Keratinocyte (primary cell): ENCODE data around the gene CDH6. TPM values are rescaled to one million over a fixed set of nuclear protein-coding genes. Genes with fewer than 3 reads are reported as not detected.

Source experiments
- DNase-seq: peaks from one replicate; pipeline ENCODE4 v3.0.0-alpha.2; 2011; ENCODE audit warnings: low read depth, missing footprints, low spot score
- FAIRE-seq: peaks from 2 replicates; lab custom pipeline; 2011; peaks lifted over from hg19 to GRCh38; lab: Jason Lieb, UNC
- H2AFZ ChIP-seq: 2 replicates; pipeline ENCODE4 v1.6.0; 2012; ENCODE audit warnings: low read length, control low read depth, inconsistent platforms; ENCODE audit not compliant: control insufficient read depth
- H3K27ac ChIP-seq: 2 replicates; pipeline ENCODE4 v1.5.1; 2011; ENCODE audit warnings: low read length; ENCODE audit not compliant: control insufficient read depth, insufficient read depth
- H3K27me3 ChIP-seq: 3 replicates; pipeline ENCODE4 v1.6.0; 2011; ENCODE audit warnings: low read length; ENCODE audit not compliant: control insufficient read depth, insufficient read depth; ENCODE audit errors: extremely low read depth
- H3K36me3 ChIP-seq, 2 experiments: 2 replicates in 1 of 2; 3 replicates in 1 of 2; pipeline ENCODE4 v1.5.1; 2011; ENCODE audit warnings: low read length in 2 of 2, mild to moderate bottlenecking in 1 of 2; ENCODE audit not compliant: control insufficient read depth in 2 of 2, insufficient read depth in 2 of 2; ENCODE audit errors: extremely low read depth in 1 of 2
- H3K4me1 ChIP-seq: 3 replicates; pipeline ENCODE4 v1.5.1; 2011; ENCODE audit warnings: low read length; ENCODE audit not compliant: control insufficient read depth, insufficient read depth; ENCODE audit errors: extremely low read depth
- H3K4me2 ChIP-seq: 3 replicates; pipeline ENCODE4 v1.6.0; 2011; ENCODE audit warnings: low read depth, low read length; ENCODE audit not compliant: control insufficient read depth, insufficient read depth; ENCODE audit errors: extremely low read depth
- H3K4me3 ChIP-seq, 3 experiments: fragments of 200-600 bp in 1 of 3; sonication (generic) in 1 of 3; 2 replicates in 2 of 3; 3 replicates in 1 of 3; pipeline ENCODE4 v1.5.1; 2011 to 2016; ENCODE audit warnings: low read length in 3 of 3, mild to moderate bottlenecking in 3 of 3, control low read depth in 2 of 3, inconsistent platforms in 1 of 3, low read depth in 1 of 3, mixed read lengths in 1 of 3, mixed run types in 1 of 3, moderate library complexity in 1 of 3; ENCODE audit not compliant: control insufficient read depth in 2 of 3, insufficient read depth in 2 of 3; ENCODE audit errors: extremely low read depth in 1 of 3
- H3K79me2 ChIP-seq: 2 replicates; pipeline ENCODE4 v1.6.0; 2012; ENCODE audit warnings: low read length; ENCODE audit not compliant: control insufficient read depth, insufficient read depth
- H3K9ac ChIP-seq: 3 replicates; pipeline ENCODE4 v1.6.0; 2011; ENCODE audit warnings: low read length; ENCODE audit not compliant: control insufficient read depth, insufficient read depth; ENCODE audit errors: extremely low read depth
- H3K9me1 ChIP-seq: 3 replicates; pipeline ENCODE4 v1.6.0; 2011; ENCODE audit warnings: low read length; ENCODE audit not compliant: control insufficient read depth, insufficient read depth; ENCODE audit errors: extremely low read depth
- H3K9me3 ChIP-seq: 2 replicates; pipeline ENCODE4 v1.5.1; 2012; ENCODE audit warnings: low read depth, low read length; ENCODE audit not compliant: control insufficient read depth
- H4K20me1 ChIP-seq: 3 replicates; pipeline ENCODE4 v1.6.0; 2011; ENCODE audit warnings: low read length; ENCODE audit not compliant: control insufficient read depth, insufficient read depth; ENCODE audit errors: extremely low read depth
- CTCF ChIP-seq, 3 experiments: IDR thresholded peaks in 1 of 3; conservative IDR thresholded peaks in 1 of 3; optimal IDR thresholded peaks in 1 of 3; 2 replicates in 2 of 3; 3 replicates in 1 of 3; pipeline versions ENCODE3 to v1.5.1; 2011; ENCODE audit warnings: low read length in 3 of 3, mild to moderate bottlenecking in 3 of 3, moderate library complexity in 2 of 3, control low read depth in 1 of 3, inconsistent platforms in 1 of 3; ENCODE audit not compliant: insufficient read depth in 2 of 3; ENCODE audit errors: extremely low read depth in 1 of 3
- EZH2 ChIP-seq: IDR thresholded peaks from one replicate; pipeline ENCODE4 v1.6.1; 2012; ENCODE audit warnings: inconsistent platforms, mild to moderate bottlenecking, low read length, moderate library complexity
- dilution Hi-C: fragments of 300-500 bp; cut with MboI; formaldehyde crosslinking; loops from one replicate; pipeline ENCODE4 v1.7.0; 2020; ENCODE audit warnings: low sequenced_read_pairs; ENCODE audit not compliant: extremely low pct_ligation_motif_present
- polyA plus RNA-seq, 5 experiments: library from polyadenylated mRNA; depleted of rRNA in 3 of 5; stranded (reverse) in 3 of 5; stranded (forward) in 1 of 5; unstranded in 1 of 5; fragments of >200 nt; gene quantifications; 1 replicate in 1 of 5; 2 replicates in 3 of 5; 3 replicates in 1 of 5; pipeline versions ENCODE4 v1.2.1 to v1.2.3, GENCODE V29; 2011 to 2012; ENCODE audit warnings: missing spikeins in 2 of 5, low read depth in 1 of 5, low replicate concordance in 1 of 5

CDH6 gene
- polyA plus RNA-seq, 1 donor (not counting 4 experiments of a cell fraction or from before 2014, with no cell fraction given) = not detected

- no peaks in the 10 kb centered on the region for H3K36me3 ChIP-seq
- H3K9me1 ChIP-seq = no peaks in the 10 kb centered on the region
- dilution Hi-C loops = no loop called here
- H3K27me3 ChIP-seq = no peaks in the 10 kb centered on the region
- H4K20me1 ChIP-seq = no peaks in the 10 kb centered on the region
- DNase-seq (no peak), FAIRE-seq (no peak)
- no peaks in the 10 kb centered on the region for H3K9me3 ChIP-seq
- H3K4me1 ChIP-seq = no peaks in the 10 kb centered on the region
- no peak overlapping the region for H3K4me3 ChIP-seq
- TF ChIP-seq EZH2 (no peak), CTCF (optimal IDR thresholded peaks at IDR 0.05 in 1 of 3, IDR thresholded peaks at IDR 0.05 in 1 of 3, conservative IDR thresholded peaks at IDR 0.05 in 1 of 3; ENCODE audit: extremely low read depth in 1 of 3, insufficient read depth in 2 of 3, low read length in 3 of 3) (no peak)
- no peaks in the 10 kb centered on the region for H3K79me2 ChIP-seq
- H2AFZ ChIP-seq = no peak overlapping the region
- H3K27ac ChIP-seq = no peak overlapping the region
- H3K4me2 ChIP-seq = no peak overlapping the region
- H3K9ac ChIP-seq = no peak overlapping the region
Measured at GRCh38 chr5:31172881-31173280, 20.6 kb upstream of the CDH6 start.

- H3K4me2 ChIP-seq = no peak overlapping the region
- no peak for TF ChIP-seq CTCF (optimal IDR thresholded peaks at IDR 0.05 in 1 of 3, IDR thresholded peaks at IDR 0.05 in 1 of 3, conservative IDR thresholded peaks at IDR 0.05 in 1 of 3; ENCODE audit: extremely low read depth in 1 of 3, insufficient read depth in 2 of 3, low read length in 3 of 3)
- TF ChIP-seq EZH2 = no peak
Measured at GRCh38 chr5:31173614-31174013, 19.9 kb upstream of the CDH6 start.

More at GRCh38 chr5:31173614-31174013, 19.9 kb upstream of the CDH6 start:
- Histone ChIP-seq H3K9me3 (no peaks in the 10 kb centered on the region), H3K36me3 (no peaks in the 10 kb centered on the region), H2AFZ (no peak overlapping the region), H3K9ac (no peak overlapping the region), H3K27ac (no peak overlapping the region), H3K27me3 (no peaks in the 10 kb centered on the region), H3K4me3 (no peak overlapping the region), H3K9me1 (no peaks in the 10 kb centered on the region), H4K20me1 (no peaks in the 10 kb centered on the region), H3K79me2 (no peaks in the 10 kb centered on the region), H3K4me1 (no peaks in the 10 kb centered on the region)
- DNase-seq (no peak), FAIRE-seq (no peak)
- dilution Hi-C loops = no loop called here
